ENCODE data around the gene RABL6. TPM values are rescaled to one million over a fixed set of nuclear protein-coding genes. Genes with fewer than 3 reads are reported as not detected.

RABL6 gene
- total and polyA plus RNA-seq, 2 donors (not counting 1 experiment from before 2014, with no cell fraction given): 36.8 to 59.6 TPM

GRCh38 chr9:136860529-136860928 is 52.8 kb downstream of the RABL6 start:
- DNase-seq (ENCODE audit: low read depth in 2 of 2): no peak
- Histone ChIP-seq H3K9me3 (ENCODE audit: control insufficient read depth, insufficient read depth, low read depth, low read length) (no peaks in the 10 kb centered on the region), H3K36me3 (ENCODE audit: control insufficient read depth, insufficient read depth, low read length) (peaks cover 25% of the 10 kb centered on the region), H3K79me2 (ENCODE audit: control insufficient read depth, insufficient read depth, low read length) (peaks cover 14% of the 10 kb centered on the region), H3K27ac (ENCODE audit: insufficient read depth, low read length) (no peak overlapping the region), H3K27me3 (ENCODE audit: control insufficient read depth, insufficient read depth, low read length) (no peaks in the 10 kb centered on the region), H3K4me2 (ENCODE audit: extremely low read depth, insufficient read depth, low read length) (no peak overlapping the region), H3K4me3 (replicated peaks in 1 of 4; ENCODE audit: control extremely low read depth in 1 of 4, insufficient read depth in 1 of 4, low read depth in 3 of 4, low read length in 4 of 4) (no peak overlapping the region), H3K9ac (ENCODE audit: insufficient read depth, low read length) (no peak overlapping the region), H2AFZ (ENCODE audit: low read length) (no peak overlapping the region), H4K20me1 (ENCODE audit: control insufficient read depth, extremely low read depth, insufficient read depth, low read length) (no peaks in the 10 kb centered on the region), H3K4me1 (ENCODE audit: control insufficient read depth, extremely low read depth, insufficient read depth, low read length) (peaks cover 7% of the 10 kb centered on the region)
- TF ChIP-seq EZH2 (IDR thresholded peaks at IDR 0.05; ENCODE audit: low read length, missing control alignments): no peak
- TF ChIP-seq CTCF (conservative IDR thresholded peaks at IDR 0.05 in 1 of 2, IDR thresholded peaks at IDR 0.05 in 1 of 2; ENCODE audit: low read depth in 1 of 2, low read length in 2 of 2): no peak

- Histone ChIP-seq H3K9ac (ENCODE audit: insufficient read depth, low read length) (no peak overlapping the region), H3K27ac (ENCODE audit: insufficient read depth, low read length) (no peak overlapping the region), H2AFZ (ENCODE audit: low read length) (no peak overlapping the region), H3K4me1 (ENCODE audit: control insufficient read depth, extremely low read depth, insufficient read depth, low read length) (peaks cover 7% of the 10 kb centered on the region), H3K27me3 (ENCODE audit: control insufficient read depth, insufficient read depth, low read length) (no peaks in the 10 kb centered on the region), H3K4me2 (ENCODE audit: extremely low read depth, insufficient read depth, low read length) (no peak overlapping the region), H3K36me3 (ENCODE audit: control insufficient read depth, insufficient read depth, low read length) (peaks cover 25% of the 10 kb centered on the region), H3K4me3 (replicated peaks in 1 of 4; ENCODE audit: control extremely low read depth in 1 of 4, insufficient read depth in 1 of 4, low read depth in 3 of 4, low read length in 4 of 4) (no peak overlapping the region), H4K20me1 (ENCODE audit: control insufficient read depth, extremely low read depth, insufficient read depth, low read length) (no peaks in the 10 kb centered on the region), H3K9me3 (ENCODE audit: control insufficient read depth, insufficient read depth, low read depth, low read length) (no peaks in the 10 kb centered on the region), H3K79me2 (ENCODE audit: control insufficient read depth, insufficient read depth, low read length) (peaks cover 18% of the 10 kb centered on the region)
- no peak for DNase-seq (ENCODE audit: low read depth in 2 of 2)
- TF ChIP-seq CTCF (conservative IDR thresholded peaks at IDR 0.05 in 1 of 2, IDR thresholded peaks at IDR 0.05 in 1 of 2; ENCODE audit: low read depth in 1 of 2, low read length in 2 of 2): no peak
Measured at GRCh38 chr9:136860933-136861873, 53.5 kb downstream of the RABL6 start.

GRCh38 chr9:136861874-136862457 is 54.2 kb downstream of the RABL6 start:
- no peaks in the 10 kb centered on the region for H3K27me3 ChIP-seq (ENCODE audit: control insufficient read depth, insufficient read depth, low read length)

More at GRCh38 chr9:136861874-136862457, 54.2 kb downstream of the RABL6 start:
- H3K9me3 ChIP-seq (ENCODE audit: control insufficient read depth, insufficient read depth, low read depth, low read length): no peaks in the 10 kb centered on the region
- H3K79me2 ChIP-seq (ENCODE audit: control insufficient read depth, insufficient read depth, low read length): peaks cover 18% of the 10 kb centered on the region
- TF ChIP-seq CTCF (conservative IDR thresholded peaks at IDR 0.05 in 1 of 2, IDR thresholded peaks at IDR 0.05 in 1 of 2; ENCODE audit: low read depth in 1 of 2, low read length in 2 of 2) (no peak), EZH2 (IDR thresholded peaks at IDR 0.05; ENCODE audit: low read length, missing control alignments) (no peak)
- H4K20me1 ChIP-seq (ENCODE audit: control insufficient read depth, extremely low read depth, insufficient read depth, low read length): no peaks in the 10 kb centered on the region
- H3K4me3 ChIP-seq (replicated peaks in 1 of 4; ENCODE audit: control extremely low read depth in 1 of 4, insufficient read depth in 1 of 4, low read depth in 3 of 4, low read length in 4 of 4): no peak overlapping the region
- no peak overlapping the region for H3K4me2 ChIP-seq (ENCODE audit: extremely low read depth, insufficient read depth, low read length)
- peaks cover 7% of the 10 kb centered on the region for H3K4me1 ChIP-seq (ENCODE audit: control insufficient read depth, extremely low read depth, insufficient read depth, low read length)
- no peak overlapping the region for H3K27ac ChIP-seq (ENCODE audit: insufficient read depth, low read length)
- no peak overlapping the region for H3K9ac ChIP-seq (ENCODE audit: insufficient read depth, low read length)
- DNase-seq (ENCODE audit: low read depth in 2 of 2): no peak
- no peak overlapping the region for H2AFZ ChIP-seq (ENCODE audit: low read length)
- peaks cover 25% of the 10 kb centered on the region for H3K36me3 ChIP-seq (ENCODE audit: control insufficient read depth, insufficient read depth, low read length)
